SK-N-SH (cell line): Measurements from ENCODE around the gene LTV1. TPM values are rescaled to one million over a fixed set of nuclear protein-coding genes. Genes with fewer than 3 reads are reported as not detected.

Experiments used
- CTCF ChIA-PET: fragments of 300-600, 350-600 bp; formaldehyde crosslinking; extraction: SDS; loops from one replicate; lab custom pipeline; 2021; lab: Yijun Ruan, JAX
- POLR2A ChIA-PET: fragments of 350-600 bp; sonication (Branson Sonifier 250); formaldehyde crosslinking; extraction: SDS; loops from one replicate; lab custom pipeline; 2020; ENCODE audit warnings: antibody characterized with exemption, inconsistent platforms; lab: Yijun Ruan, JAX
- DNase-seq: peaks from one replicate; pipeline ENCODE4 v3.0.0; 2012
- H2AFZ ChIP-seq: fragments of 200-600 bp; sonication (generic); 2 replicates; pipeline ENCODE4 v1.8.1; 2016; ENCODE audit warnings: antibody characterized with exemption, mild to moderate bottlenecking, low read depth
- H3F3A ChIP-seq: fragments of 200-600 bp; sonication (generic); replicated peaks from 2 replicates; pipeline ENCODE3; 2016; ENCODE audit warnings: antibody characterized with exemption, mild to moderate bottlenecking; ENCODE audit not compliant: insufficient read depth
- H3K27ac ChIP-seq, 2 experiments: fragments of 200-500 bp in 1 of 2; fragments of 200-600 bp in 1 of 2; sonication (Bioruptor generic) in 1 of 2; sonication (generic), shearing (Covaris generic) in 1 of 2; 2 replicates each; pipeline versions ENCODE4 v1.5.1 to v1.6.1; 2014 to 2016; ENCODE audit warnings: low read depth in 2 of 2, inconsistent platforms in 1 of 2, low read length in 1 of 2, mild to moderate bottlenecking in 1 of 2, mixed read lengths in 1 of 2
- H3K27me3 ChIP-seq: fragments of 200-600 bp; sonication (generic), shearing (Covaris generic); 2 replicates; pipeline ENCODE4 v1.6.1; 2016; ENCODE audit warnings: mixed run types; ENCODE audit not compliant: insufficient read depth
- H3K36me3 ChIP-seq, 2 experiments: fragments of 200-500 bp in 1 of 2; fragments of 200-600 bp in 1 of 2; sonication (Bioruptor generic) in 1 of 2; sonication (generic) in 1 of 2; replicated peaks in 1 of 2; 2 replicates each; pipeline versions ENCODE3 to v1.5.1; 2014 to 2016; ENCODE audit warnings: low read length in 1 of 2, mild to moderate bottlenecking in 1 of 2; ENCODE audit not compliant: insufficient read depth in 2 of 2, control insufficient read depth in 1 of 2
- H3K4me1 ChIP-seq, 2 experiments: fragments of 200-500 bp in 1 of 2; fragments of 200-600 bp in 1 of 2; sonication (Bioruptor generic) in 1 of 2; sonication (generic), shearing (Covaris generic) in 1 of 2; 2 replicates each; pipeline versions ENCODE4 v1.5.1 to v1.6.1; 2014 to 2016; ENCODE audit warnings: low read depth in 1 of 2, low read length in 1 of 2, mixed run types in 1 of 2; ENCODE audit not compliant: insufficient read depth in 2 of 2, control insufficient read depth in 1 of 2
- H3K4me2 ChIP-seq: fragments of 200-600 bp; sonication (generic), shearing (Covaris generic); 2 replicates; pipeline ENCODE4 v1.6.1; 2017; ENCODE audit warnings: mixed run types
- H3K4me3 ChIP-seq, 2 experiments: fragments of 200-500 bp in 1 of 2; fragments of 200-600 bp in 1 of 2; sonication (Bioruptor generic) in 1 of 2; sonication (generic), shearing (Covaris generic) in 1 of 2; 2 replicates each; pipeline versions ENCODE4 v1.5.1 to v1.8.1; 2014 to 2016; ENCODE audit warnings: low read depth in 2 of 2, inconsistent platforms in 1 of 2, low read length in 1 of 2, mild to moderate bottlenecking in 1 of 2, mixed read lengths in 1 of 2, moderate library complexity in 1 of 2
- H3K79me2 ChIP-seq: fragments of 200-600 bp; sonication (generic); 2 replicates; pipeline ENCODE4 v1.8.1; 2017; ENCODE audit warnings: mild to moderate bottlenecking; ENCODE audit not compliant: insufficient read depth
- H3K9ac ChIP-seq: fragments of 200-600 bp; sonication (generic); 2 replicates; pipeline ENCODE4 v1.6.1; 2017; ENCODE audit warnings: mixed run types
- H3K9me2 ChIP-seq: fragments of 200-600 bp; sonication (generic); 2 replicates; pipeline ENCODE4 v1.6.1; 2017; ENCODE audit warnings: mixed run types
- H3K9me3 ChIP-seq: fragments of 200-600 bp; sonication (generic); 2 replicates; pipeline ENCODE4 v1.6.1; 2017; ENCODE audit warnings: mixed run types, mild to moderate bottlenecking, moderate library complexity
- H4K20me1 ChIP-seq: fragments of 200-600 bp; sonication (generic); 2 replicates; pipeline ENCODE4 v1.6.1; 2017; ENCODE audit warnings: mild to moderate bottlenecking, mixed run types; ENCODE audit not compliant: insufficient read depth
- CTCF ChIP-seq: fragments of 200-600 bp; sonication (generic); IDR thresholded peaks from 2 replicates; pipeline ENCODE4 v1.6.1; 2017; ENCODE audit warnings: antibody characterized with exemption, mild to moderate bottlenecking, moderate library complexity
- FOXJ3 ChIP-seq: sonication (generic); formaldehyde crosslinking; IDR thresholded peaks from 2 replicates; pipeline ENCODE4 v1.5.1; 2020; ENCODE audit warnings: mild to moderate bottlenecking, missing genetic modification reagents
- FOXM1 ChIP-seq: IDR thresholded peaks from 2 replicates; pipeline ENCODE4 v1.4.0; 2012; ENCODE audit warnings: low read depth, mild to moderate bottlenecking
- GABPA ChIP-seq: IDR thresholded peaks from 2 replicates; pipeline ENCODE4 v1.4.0; 2012; ENCODE audit warnings: low read depth, mild to moderate bottlenecking
- IRF3 ChIP-seq: fragments of 150-350 bp; IDR thresholded peaks from 2 replicates; pipeline ENCODE4 v1.6.1; 2016; ENCODE audit warnings: mild to moderate bottlenecking, low read depth, low read length
- MAX ChIP-seq: IDR thresholded peaks from 2 replicates; pipeline ENCODE4 v1.4.0; 2012; ENCODE audit warnings: low read depth
- MXI1 ChIP-seq: IDR thresholded peaks from 2 replicates; pipeline ENCODE4 v1.6.1; 2012; ENCODE audit warnings: mild to moderate bottlenecking, low read depth, low read length, improper control_type of control experiment
- NRF1 ChIP-seq: IDR thresholded peaks from 2 replicates; pipeline ENCODE4 v1.6.1; 2012; ENCODE audit warnings: low read depth, mild to moderate bottlenecking, low read length
- PBX3 ChIP-seq: IDR thresholded peaks from 2 replicates; pipeline ENCODE4; 2012
- RCOR1 ChIP-seq: fragments of 150-350 bp; IDR thresholded peaks from 2 replicates; pipeline ENCODE4 v1.6.1; 2017; ENCODE audit warnings: antibody characterized with exemption, low read length
- REST ChIP-seq: IDR thresholded peaks from 2 replicates; pipeline ENCODE4 v1.6.1; 2012; ENCODE audit warnings: mild to moderate bottlenecking, low read depth, low read length, moderate library complexity
- RXRA ChIP-seq: IDR thresholded peaks from 2 replicates; pipeline ENCODE4 v1.4.0; 2012; ENCODE audit warnings: low read depth, mild to moderate bottlenecking, borderline replicate concordance
- SIN3A ChIP-seq: IDR thresholded peaks from 2 replicates; pipeline ENCODE4 v1.6.1; 2012; ENCODE audit warnings: low read depth, mild to moderate bottlenecking, low read length, moderate library complexity, borderline replicate concordance
- TEAD4 ChIP-seq: IDR thresholded peaks from 2 replicates; pipeline ENCODE4 v1.4.0; 2012; ENCODE audit warnings: mild to moderate bottlenecking, borderline replicate concordance; ENCODE audit not compliant: insufficient read depth
- USF1 ChIP-seq: IDR thresholded peaks from 2 replicates; pipeline ENCODE4 v1.4.0; 2012; ENCODE audit warnings: low read depth, borderline replicate concordance
- YY1 ChIP-seq: IDR thresholded peaks from 2 replicates; pipeline ENCODE4 v1.4.0; 2012; ENCODE audit warnings: low read depth, mild to moderate bottlenecking
- WGBS: methylation state at CpG from one replicate; pipeline ENCODE4 v1.1.6; 2017; ENCODE audit warnings: low lambda C conversion rate; 5-methylcytosine and 5-hydroxymethylcytosine counted together
- polyA plus RNA-seq, 3 experiments: library from polyadenylated mRNA; depleted of rRNA; stranded (reverse); fragments of >200 nt; gene quantifications; 2 replicates each; pipeline ENCODE4 v1.2.3, GENCODE V29; 2012

The LTV1 gene
- polyA plus RNA-seq, 1 of the 3 experiments (the other 2 are of a cell fraction) = 19.4 TPM

- Histone ChIP-seq H4K20me1 (no peaks in the 10 kb centered on the region), H3K79me2 (0 out of 2 replicates have a peak, but pooled peaks cover 5% of the 10 kb centered on the region), H3F3A (peaks cover 4% of the 10 kb centered on the region), H2AFZ (no peak overlapping the region), H3K4me2 (no peak overlapping the region), H3K9me2 (no peaks in the 10 kb centered on the region), H3K27me3 (no peaks in the 10 kb centered on the region), H3K4me3 (no peak overlapping the region), H3K27ac (no peak overlapping the region), H3K4me1 (no peaks in the 10 kb centered on the region), H3K9me3 (no peaks in the 10 kb centered on the region), H3K36me3 (no peaks in the 10 kb centered on the region), H3K9ac (no peak overlapping the region)
- 96% methylated on average over 8 of the region's 8 CpGs for WGBS
- ChIA-PET POLR2A (no interaction called here), CTCF (interaction anchor here (1.3 kb wide), 1 partner anchor 211 kb away, joined by 3 read pairs; no protein-coding TSS in a partner anchor)
- no peak for DNase-seq
- TF ChIP-seq YY1 = no peak
- TF ChIP-seq RCOR1 = no peak
- TF ChIP-seq RXRA = no peak
- no peak for TF ChIP-seq FOXM1
- TF ChIP-seq TEAD4 = no peak
- no peak for TF ChIP-seq PBX3
- no peak for TF ChIP-seq MAX
- TF ChIP-seq USF1 = no peak
- no peak for TF ChIP-seq SIN3A
- no peak for TF ChIP-seq FOXJ3
- no peak for TF ChIP-seq MXI1
- no peak for TF ChIP-seq REST
- no peak for TF ChIP-seq GABPA
- TF ChIP-seq CTCF = no peak
- no peak for TF ChIP-seq NRF1
- TF ChIP-seq IRF3 = no peak
Observed at GRCh38 chr6:143802833-143803565, 40.1 kb upstream of the LTV1 start.
